Activated naive CD8-positive, alpha-beta T cell (primary cell): Measurements from ENCODE around the gene R3HDM1.

Experiments used
- H3K27ac Mint-ChIP-seq: one replicate; pipeline ENCODE4 v1.8.0; 2021; ENCODE audit warnings: mixed read lengths
- H3K27me3 Mint-ChIP-seq: one replicate; pipeline ENCODE4 v1.8.0; 2021; ENCODE audit warnings: mixed read lengths
- H3K36me3 Mint-ChIP-seq: one replicate; pipeline ENCODE4 v1.8.0; 2021; ENCODE audit warnings: mixed read lengths
- H3K4me1 Mint-ChIP-seq: one replicate; pipeline ENCODE4 v1.8.0; 2021; ENCODE audit warnings: low read depth, mixed read lengths
- H3K4me3 Mint-ChIP-seq: one replicate; pipeline ENCODE4 v1.8.0; 2021; ENCODE audit warnings: mild to moderate bottlenecking, mixed read lengths
- H3K9me3 Mint-ChIP-seq: one replicate; pipeline ENCODE4 v1.8.0; 2021; ENCODE audit warnings: low read depth, mixed read lengths

The R3HDM1 gene

GRCh38 chr2:135547311-135547710, 16.0 kb downstream of the R3HDM1 start:
- H3K27ac Mint-ChIP-seq, result no peak overlapping the region

GRCh38 chr2:135551356-135551755, 20.1 kb downstream of the R3HDM1 start:
- H3K4me1 Mint-ChIP-seq, result peaks cover 32% of the 10 kb centered on the region
- no peaks in the 10 kb centered on the region for H3K9me3 Mint-ChIP-seq
- H3K4me3 Mint-ChIP-seq, result no peak overlapping the region
- peaks cover 13% of the 10 kb centered on the region for H3K36me3 Mint-ChIP-seq
- no peaks in the 10 kb centered on the region for H3K27me3 Mint-ChIP-seq
- H3K27ac Mint-ChIP-seq, result no peak overlapping the region

More at GRCh38 chr2:135547311-135547710, 16.0 kb downstream of the R3HDM1 start:
- peaks cover 3% of the 10 kb centered on the region for H3K36me3 Mint-ChIP-seq
- H3K4me3 Mint-ChIP-seq, result no peak overlapping the region
- H3K27me3 Mint-ChIP-seq, result no peaks in the 10 kb centered on the region
- no peaks in the 10 kb centered on the region for H3K9me3 Mint-ChIP-seq
- peaks cover 41% of the 10 kb centered on the region for H3K4me1 Mint-ChIP-seq

- Mint-ChIP-seq H3K27me3 (no peaks in the 10 kb centered on the region), H3K9me3 (no peaks in the 10 kb centered on the region), H3K36me3 (peaks cover 13% of the 10 kb centered on the region), H3K27ac (no peak overlapping the region), H3K4me3 (no peak overlapping the region), H3K4me1 (peaks cover 33% of the 10 kb centered on the region)
These were observed 21.6 kb downstream of the R3HDM1 start for GRCh38 chr2:135552887-135553286.

- Mint-ChIP-seq H3K27ac (no peak overlapping the region), H3K27me3 (no peaks in the 10 kb centered on the region), H3K4me3 (no peak overlapping the region), H3K4me1 (peaks cover 34% of the 10 kb centered on the region), H3K36me3 (peaks cover 10% of the 10 kb centered on the region), H3K9me3 (no peaks in the 10 kb centered on the region)
These were observed 24.0 kb downstream of the R3HDM1 start for GRCh38 chr2:135555311-135555710.

- Mint-ChIP-seq H3K4me3 (no peak overlapping the region), H3K27ac (no peak overlapping the region), H3K36me3 (peaks cover 10% of the 10 kb centered on the region), H3K27me3 (no peaks in the 10 kb centered on the region), H3K4me1 (peaks cover 27% of the 10 kb centered on the region), H3K9me3 (no peaks in the 10 kb centered on the region)
These were observed 26.2 kb downstream of the R3HDM1 start for GRCh38 chr2:135557530-135557929.

- Mint-ChIP-seq H3K36me3 (peaks cover 2% of the 10 kb centered on the region), H3K4me3 (no peak overlapping the region), H3K9me3 (no peaks in the 10 kb centered on the region), H3K4me1 (peaks cover 22% of the 10 kb centered on the region), H3K27me3 (no peaks in the 10 kb centered on the region), H3K27ac (no peak overlapping the region)
These were observed 30.6 kb downstream of the R3HDM1 start for GRCh38 chr2:135561925-135562324.

GRCh38 chr2:135563793-135564192, 32.5 kb downstream of the R3HDM1 start:
- H3K27ac Mint-ChIP-seq, result peak overlapping the region; percentile 71
- H3K4me3 Mint-ChIP-seq, result no peak overlapping the region
- H3K36me3 Mint-ChIP-seq, result peaks cover 5% of the 10 kb centered on the region
- H3K4me1 Mint-ChIP-seq, result peaks cover 13% of the 10 kb centered on the region
- no peaks in the 10 kb centered on the region for H3K9me3 Mint-ChIP-seq
- H3K27me3 Mint-ChIP-seq, result no peaks in the 10 kb centered on the region

GRCh38 chr2:135570884-135571283, 39.6 kb downstream of the R3HDM1 start:
- Mint-ChIP-seq H3K4me3 (no peak overlapping the region), H3K9me3 (no peaks in the 10 kb centered on the region), H3K4me1 (no peaks in the 10 kb centered on the region), H3K27me3 (no peaks in the 10 kb centered on the region), H3K36me3 (peaks cover 6% of the 10 kb centered on the region), H3K27ac (no peak overlapping the region)

- Mint-ChIP-seq H3K27me3 (no peaks in the 10 kb centered on the region), H3K4me1 (no peaks in the 10 kb centered on the region), H3K27ac (no peak overlapping the region), H3K9me3 (no peaks in the 10 kb centered on the region), H3K36me3 (peaks cover 4% of the 10 kb centered on the region), H3K4me3 (no peak overlapping the region)
These were observed 42.3 kb downstream of the R3HDM1 start for GRCh38 chr2:135573620-135574019.

- H3K36me3 Mint-ChIP-seq, result no peaks in the 10 kb centered on the region
- H3K27me3 Mint-ChIP-seq, result no peaks in the 10 kb centered on the region
- H3K4me1 Mint-ChIP-seq, result peaks cover 18% of the 10 kb centered on the region
- no peaks in the 10 kb centered on the region for H3K9me3 Mint-ChIP-seq
- H3K4me3 Mint-ChIP-seq, result no peak overlapping the region
- no peak overlapping the region for H3K27ac Mint-ChIP-seq
These were observed 50.0 kb downstream of the R3HDM1 start for GRCh38 chr2:135581282-135581681.

GRCh38 chr2:135582383-135582782, 51.1 kb downstream of the R3HDM1 start:
- H3K4me1 Mint-ChIP-seq, result peaks cover 26% of the 10 kb centered on the region
- no peak overlapping the region for H3K4me3 Mint-ChIP-seq
- H3K27me3 Mint-ChIP-seq, result no peaks in the 10 kb centered on the region

GRCh38 chr2:135585586-135585985, 54.3 kb downstream of the R3HDM1 start:
- Mint-ChIP-seq H3K27me3 (no peaks in the 10 kb centered on the region), H3K27ac (no peak overlapping the region), H3K4me1 (peaks cover 44% of the 10 kb centered on the region), H3K9me3 (no peaks in the 10 kb centered on the region), H3K36me3 (no peaks in the 10 kb centered on the region), H3K4me3 (no peak overlapping the region)

More at GRCh38 chr2:135582383-135582782, 51.1 kb downstream of the R3HDM1 start:
- no peak overlapping the region for H3K27ac Mint-ChIP-seq
- H3K9me3 Mint-ChIP-seq, result no peaks in the 10 kb centered on the region
- no peaks in the 10 kb centered on the region for H3K36me3 Mint-ChIP-seq

GRCh38 chr2:135586148-135586547, 54.9 kb downstream of the R3HDM1 start:
- Mint-ChIP-seq H3K27me3 (no peaks in the 10 kb centered on the region), H3K9me3 (no peaks in the 10 kb centered on the region), H3K4me1 (peaks cover 50% of the 10 kb centered on the region), H3K27ac (no peak overlapping the region), H3K4me3 (no peak overlapping the region), H3K36me3 (no peaks in the 10 kb centered on the region)

GRCh38 chr2:135587958-135588357, 56.7 kb downstream of the R3HDM1 start:
- H3K36me3 Mint-ChIP-seq, result peaks cover 7% of the 10 kb centered on the region
- H3K9me3 Mint-ChIP-seq, result no peaks in the 10 kb centered on the region
- peaks cover 62% of the 10 kb centered on the region for H3K4me1 Mint-ChIP-seq
- H3K27me3 Mint-ChIP-seq, result no peaks in the 10 kb centered on the region
- H3K4me3 Mint-ChIP-seq, result no peak overlapping the region
- H3K27ac Mint-ChIP-seq, result peak overlapping the region; percentile 29

- Mint-ChIP-seq H3K27me3 (no peaks in the 10 kb centered on the region), H3K9me3 (no peaks in the 10 kb centered on the region), H3K4me1 (peaks cover 53% of the 10 kb centered on the region), H3K4me3 (peak overlapping the region; percentile 40), H3K36me3 (peaks cover 10% of the 10 kb centered on the region), H3K27ac (peak overlapping the region; percentile 23)
These were observed 59.5 kb downstream of the R3HDM1 start for GRCh38 chr2:135590619-135591260.

- peaks cover 14% of the 10 kb centered on the region for H3K4me1 Mint-ChIP-seq
- no peak overlapping the region for H3K27ac Mint-ChIP-seq
- H3K27me3 Mint-ChIP-seq, result no peaks in the 10 kb centered on the region
- H3K36me3 Mint-ChIP-seq, result peaks cover 14% of the 10 kb centered on the region
- no peak overlapping the region for H3K4me3 Mint-ChIP-seq
- no peaks in the 10 kb centered on the region for H3K9me3 Mint-ChIP-seq
These were observed 69.6 kb downstream of the R3HDM1 start for GRCh38 chr2:135600915-135601314.
